H9 (cell line): Measurements from ENCODE around the gene ZC3H18. TPM values are rescaled to one million over a fixed set of nuclear protein-coding genes. Genes with fewer than 3 reads are reported as not detected.

ENCODE experiments used
- DNase-seq: peaks from one replicate; pipeline ENCODE4 v3.0.0-alpha.2; 2017
- H2AFZ ChIP-seq: one replicate; pipeline ENCODE4 v1.6.1; 2013; ENCODE audit warnings: mild to moderate bottlenecking, low read length, control low read depth, moderate library complexity
- H2AK5ac ChIP-seq: 2 replicates; pipeline ENCODE4 v1.6.1; 2013; ENCODE audit warnings: low read length, control low read depth, mixed read lengths; ENCODE audit not compliant: insufficient read length
- H2BK120ac ChIP-seq: one replicate; pipeline ENCODE4 v1.6.1; 2013; ENCODE audit warnings: low read depth, mild to moderate bottlenecking, low read length, control low read depth, inconsistent platforms; ENCODE audit not compliant: poor library complexity, severe bottlenecking
- H2BK12ac ChIP-seq: 2 replicates; pipeline ENCODE4 v1.6.1; 2013; ENCODE audit warnings: low read length, control low read depth, mixed read lengths, low read depth; ENCODE audit not compliant: insufficient read length
- H2BK15ac ChIP-seq: 2 replicates; pipeline ENCODE4 v1.6.1; 2013; ENCODE audit warnings: low read depth, low read length, control low read depth
- H2BK20ac ChIP-seq: one replicate; pipeline ENCODE4 v1.6.1; 2013; ENCODE audit warnings: low read depth, mild to moderate bottlenecking, low read length, control low read depth, inconsistent platforms; ENCODE audit not compliant: poor library complexity, severe bottlenecking
- H2BK5ac ChIP-seq: 2 replicates; pipeline ENCODE4 v1.6.1; 2013; ENCODE audit warnings: low read length, control low read depth, mixed read lengths; ENCODE audit not compliant: insufficient read length
- H3K14ac ChIP-seq: 2 replicates; pipeline ENCODE4 v1.6.1; 2013; ENCODE audit warnings: low read length, control low read depth; ENCODE audit not compliant: insufficient read depth
- H3K18ac ChIP-seq: 2 replicates; pipeline ENCODE4 v1.6.1; 2013; ENCODE audit warnings: low read depth, mild to moderate bottlenecking, mixed read lengths, low read length, control low read depth; ENCODE audit not compliant: insufficient read length
- H3K23ac ChIP-seq: 2 replicates; pipeline ENCODE4 v1.6.1; 2013; ENCODE audit warnings: low read length, control low read depth, mixed read lengths, low read depth; ENCODE audit not compliant: insufficient read length
- H3K23me2 ChIP-seq: 2 replicates; pipeline ENCODE4 v1.6.1; 2013; ENCODE audit warnings: low read depth, mild to moderate bottlenecking, mixed read lengths, low read length, control low read depth; ENCODE audit not compliant: insufficient read length, poor library complexity, severe bottlenecking
- H3K27ac ChIP-seq: 2 replicates; pipeline ENCODE4 v1.5.1; 2013; ENCODE audit warnings: low read length, control low read depth, mixed read lengths, low read depth; ENCODE audit not compliant: insufficient read length
- H3K27me3 ChIP-seq: 2 replicates; pipeline ENCODE4 v1.6.1; 2013; ENCODE audit warnings: low read length, control low read depth, inconsistent platforms; ENCODE audit not compliant: insufficient read depth
- H3K4ac ChIP-seq: 2 replicates; pipeline ENCODE4 v1.6.1; 2013; ENCODE audit warnings: low read depth, mild to moderate bottlenecking, control low read depth, inconsistent platforms, low read length, moderate library complexity
- H3K4me1 ChIP-seq: 2 replicates; pipeline ENCODE4 v1.6.1; 2013; ENCODE audit warnings: low read length, control low read depth, inconsistent platforms; ENCODE audit not compliant: insufficient read depth
- H3K4me2 ChIP-seq: 2 replicates; pipeline ENCODE4 v1.6.1; 2013; ENCODE audit warnings: low read length, control low read depth, mixed read lengths; ENCODE audit not compliant: insufficient read length, insufficient read depth
- H3K56ac ChIP-seq: 2 replicates; pipeline ENCODE4 v1.6.1; 2013; ENCODE audit warnings: low read depth, mild to moderate bottlenecking, mixed read lengths, low read length, control low read depth; ENCODE audit not compliant: insufficient read length
- H3K79me1 ChIP-seq: 2 replicates; pipeline ENCODE4 v1.6.1; 2013; ENCODE audit warnings: low read depth, mild to moderate bottlenecking, moderate library complexity, low read length, control low read depth, inconsistent platforms; ENCODE audit not compliant: insufficient read depth, poor library complexity, severe bottlenecking
- H3K79me2 ChIP-seq: 2 replicates; pipeline ENCODE4 v1.6.1; 2013; ENCODE audit warnings: low read length, control low read depth, inconsistent platforms; ENCODE audit not compliant: insufficient read depth
- H3K9ac ChIP-seq: 2 replicates; pipeline ENCODE4 v1.6.1; 2013; ENCODE audit warnings: low read length, control low read depth, mixed read lengths; ENCODE audit not compliant: insufficient read length; ENCODE audit errors: extremely low read depth
- H3K9me3 ChIP-seq: one replicate; pipeline ENCODE4 v1.6.1; 2013; ENCODE audit warnings: low read depth, low read length, inconsistent platforms; ENCODE audit not compliant: control insufficient read depth
- H3T11ph ChIP-seq: one replicate; pipeline ENCODE4 v1.6.1; 2013; ENCODE audit warnings: mild to moderate bottlenecking, low read length, control low read depth, inconsistent platforms
- H4K20me1 ChIP-seq: one replicate; pipeline ENCODE4 v1.6.1; 2013; ENCODE audit not compliant: control insufficient read depth, insufficient read length, insufficient read depth
- H4K5ac ChIP-seq: 2 replicates; pipeline ENCODE4 v1.6.1; 2013; ENCODE audit warnings: low read depth, mild to moderate bottlenecking, mixed read lengths, low read length, control low read depth; ENCODE audit not compliant: insufficient read length
- H4K8ac ChIP-seq: replicated peaks from 2 replicates; pipeline ENCODE4 v1.6.1; 2013; ENCODE audit warnings: low read length, control low read depth, mixed read lengths, low read depth; ENCODE audit not compliant: insufficient read length
- H4K91ac ChIP-seq: 2 replicates; pipeline ENCODE4 v1.6.1; 2013; ENCODE audit warnings: low read depth, mild to moderate bottlenecking, moderate library complexity, mixed read lengths, low read length, control low read depth; ENCODE audit not compliant: insufficient read length
- H3K27ac Mint-ChIP-seq, 3 experiments: 2 replicates in 2 of 3; 3 replicates in 1 of 3; pipeline ENCODE4 v1.8.0; 2020 to 2021; ENCODE audit warnings: mixed read lengths in 3 of 3, mild to moderate bottlenecking in 1 of 3, moderate library complexity in 1 of 3
- H3K27me3 Mint-ChIP-seq: 2 replicates; pipeline ENCODE4 v1.8.0; 2021; ENCODE audit warnings: low read depth, mild to moderate bottlenecking, moderate library complexity, mixed read lengths
- H3K36me3 Mint-ChIP-seq, 3 experiments: 2 replicates in 2 of 3; 3 replicates in 1 of 3; pipeline ENCODE4 v1.8.0; 2020 to 2021; ENCODE audit warnings: low read depth in 3 of 3, mixed read lengths in 3 of 3; ENCODE audit not compliant: insufficient read depth in 1 of 3
- H3K4me1 Mint-ChIP-seq, 2 experiments: 2 replicates each; pipeline ENCODE4 v1.8.0; 2020; ENCODE audit warnings: mixed read lengths in 2 of 2
- H3K4me3 Mint-ChIP-seq, 2 experiments: 2 replicates in 1 of 2; 3 replicates in 1 of 2; pipeline ENCODE4 v1.8.0; 2020 to 2021; ENCODE audit warnings: mild to moderate bottlenecking in 2 of 2, mixed read lengths in 2 of 2, moderate library complexity in 1 of 2
- H3K9me3 Mint-ChIP-seq, 2 experiments: 2 replicates in 1 of 2; 3 replicates in 1 of 2; pipeline ENCODE4 v1.8.0; 2020; ENCODE audit warnings: mild to moderate bottlenecking in 2 of 2, mixed read lengths in 2 of 2, moderate library complexity in 1 of 2
- CTCF ChIP-seq: fragments of 200-600 bp; sonication (generic); conservative IDR thresholded peaks from 3 replicates; pipeline ENCODE4 v1.8.0; 2021; ENCODE audit warnings: antibody characterized with exemption, mild to moderate bottlenecking
- WGBS: extraction: QIAGEN DNeasy Blood & Tissue Kit; methylation state at CpG from one replicate; pipeline ENCODE4 v1.1.7; 2013; ENCODE audit warnings: missing lambda C conversion rate, low lambda C conversion rate, mixed read lengths; ENCODE audit not compliant: insufficient read length; ENCODE audit errors: extremely low coverage; 5-methylcytosine and 5-hydroxymethylcytosine counted together
- total RNA-seq: library from RNA; stranded (reverse); gene quantifications from 2 replicates; pipeline ENCODE4 v1.2.1, GENCODE V29; 2021

Gene ZC3H18
- total RNA-seq, 1 experiment from 2014 or later = 69.7 TPM

- no peak overlapping the region for H3K9ac ChIP-seq
- Mint-ChIP-seq H3K4me1 (peaks cover 2 to 14% of the 10 kb centered on the region in 2 experiments; a peak in 3 of 4 replicates), H3K27me3 (peaks cover 6% of the 10 kb centered on the region), H3K9me3 (no peaks in the 10 kb centered on the region), H3K36me3 (peaks cover 4 to 21% (median 12%) of the 10 kb centered on the region in 3 experiments; a peak in 6 of 7 replicates), H3K4me3 (peak overlapping the region; percentile 14 to 50; a peak in 2 of 5 replicates), H3K27ac (no peak overlapping the region)
- no peaks in the 10 kb centered on the region for H3K79me1 ChIP-seq
- H3K4ac ChIP-seq = no peak overlapping the region
- DNase-seq = no peak
- H3K23ac ChIP-seq = no peak overlapping the region
- no peak overlapping the region for H2BK20ac ChIP-seq
- no peak overlapping the region for H2AFZ ChIP-seq
- WGBS = no CpG with 5 or more reads among the region's 34 CpGs
- no peak overlapping the region for H2BK15ac ChIP-seq
- no peaks in the 10 kb centered on the region for H3K79me2 ChIP-seq
- H3K4me1 ChIP-seq = no peaks in the 10 kb centered on the region
- no peaks in the 10 kb centered on the region for H4K20me1 ChIP-seq
- no peaks in the 10 kb centered on the region for H3K27me3 ChIP-seq
- no peak overlapping the region for H3K4me2 ChIP-seq
- no peak overlapping the region for H4K5ac ChIP-seq
- no peak overlapping the region for H4K8ac ChIP-seq
- no peak overlapping the region for H2BK5ac ChIP-seq
- H2BK120ac ChIP-seq = no peak overlapping the region
- no peaks in the 10 kb centered on the region for H3K9me3 ChIP-seq
- H3K56ac ChIP-seq = no peak overlapping the region
- H3K27ac ChIP-seq = no peak overlapping the region
- TF ChIP-seq CTCF = no peak
- no peak overlapping the region for H2AK5ac ChIP-seq
- H3K14ac ChIP-seq = no peak overlapping the region
- H3K18ac ChIP-seq = no peak overlapping the region
- H3T11ph ChIP-seq = no peak overlapping the region
- H4K91ac ChIP-seq = no peak overlapping the region
- no peak overlapping the region for H2BK12ac ChIP-seq
- H3K23me2 ChIP-seq = peaks cover 7% of the 10 kb centered on the region
Observed at GRCh38 chr16:88531931-88532433, 38.2 kb upstream of the ZC3H18 start.
